Stomach (tissue), 4 donors: ENCODE measurements around the gene ENSA.
"Not testable (repeated sequence)": the region's sequence is repeated elsewhere in the genome, so short reads cannot be mapped to it uniquely, and the experiment has no call there.

Source experiments
- POLR2AphosphoS5 ChIP-seq, 3 donors: sonication (generic); formaldehyde crosslinking; IDR thresholded peaks; one replicate each; pipeline ENCODE4 v1.6.1; 2016; ENCODE audit warnings: antibody characterized with exemption in 3 of 3
- TF ChIP-seq, protein P1 (sequence below), 7 experiments: fragments of 450-650 bp in 4 of 7; fragments of 200-600 bp in 3 of 7; sonication (generic) in 3 of 7; IDR thresholded peaks; one replicate each; pipeline ENCODE4 v1.5.1; 2016 to 2019; ENCODE audit warnings: antibody characterized with exemption in 7 of 7, control low read depth in 2 of 7, mild to moderate bottlenecking in 1 of 7

DNA sequence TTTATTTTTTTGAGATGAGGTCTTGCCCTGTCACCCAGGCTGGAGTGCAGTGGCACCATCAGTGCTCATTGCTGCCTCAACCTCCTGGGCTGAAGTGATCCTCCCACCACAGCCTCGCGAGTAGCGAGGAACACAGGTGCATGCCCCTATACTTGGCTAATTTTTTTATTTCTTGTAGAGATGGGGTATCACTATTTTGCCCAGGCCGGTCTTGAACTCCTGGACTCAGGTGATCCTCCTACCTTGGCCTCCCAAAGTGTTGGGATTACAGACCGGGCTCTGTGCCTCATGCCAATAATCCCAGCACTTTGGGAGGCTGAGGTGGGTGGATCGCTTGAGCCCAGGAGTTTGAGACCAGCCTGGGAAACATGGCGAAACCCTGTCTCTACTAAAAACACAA is 48.0 kb downstream of the ENSA start:
- TF ChIP-seq, protein P1, sequence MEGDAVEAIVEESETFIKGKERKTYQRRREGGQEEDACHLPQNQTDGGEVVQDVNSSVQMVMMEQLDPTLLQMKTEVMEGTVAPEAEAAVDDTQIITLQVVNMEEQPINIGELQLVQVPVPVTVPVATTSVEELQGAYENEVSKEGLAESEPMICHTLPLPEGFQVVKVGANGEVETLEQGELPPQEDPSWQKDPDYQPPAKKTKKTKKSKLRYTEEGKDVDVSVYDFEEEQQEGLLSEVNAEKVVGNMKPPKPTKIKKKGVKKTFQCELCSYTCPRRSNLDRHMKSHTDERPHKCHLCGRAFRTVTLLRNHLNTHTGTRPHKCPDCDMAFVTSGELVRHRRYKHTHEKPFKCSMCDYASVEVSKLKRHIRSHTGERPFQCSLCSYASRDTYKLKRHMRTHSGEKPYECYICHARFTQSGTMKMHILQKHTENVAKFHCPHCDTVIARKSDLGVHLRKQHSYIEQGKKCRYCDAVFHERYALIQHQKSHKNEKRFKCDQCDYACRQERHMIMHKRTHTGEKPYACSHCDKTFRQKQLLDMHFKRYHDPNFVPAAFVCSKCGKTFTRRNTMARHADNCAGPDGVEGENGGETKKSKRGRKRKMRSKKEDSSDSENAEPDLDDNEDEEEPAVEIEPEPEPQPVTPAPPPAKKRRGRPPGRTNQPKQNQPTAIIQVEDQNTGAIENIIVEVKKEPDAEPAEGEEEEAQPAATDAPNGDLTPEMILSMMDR (IDR thresholded peaks at IDR 0.05) = not testable (repeated sequence)
- not testable (repeated sequence) for TF ChIP-seq POLR2AphosphoS5 (IDR thresholded peaks at IDR 0.05)
